HAP-1 (cell line): ENCODE data around the gene COL13A1.
A peak's percentile ranks its signal among the peaks of the same experiment; 100 is the strongest.

Source experiments
- DNase-seq, 2 experiments: peaks; one replicate each; pipeline ENCODE4 v3.0.0-alpha.2; 2016 to 2020; ENCODE audit warnings: low spot score in 2 of 2
- H3K27me3 ChIP-seq: fragments of 250-450 bp; sonication (Bioruptor Pico); 2 replicates; pipeline ENCODE4 v1.5.1; 2020; ENCODE audit warnings: low read depth, mild to moderate bottlenecking, moderate library complexity
- H3K36me3 ChIP-seq: fragments of 250-450 bp; sonication (Bioruptor Pico); replicated peaks from 2 replicates; pipeline ENCODE4 v1.5.1; 2020; ENCODE audit warnings: mild to moderate bottlenecking
- H3K4me1 ChIP-seq: fragments of 250-450 bp; sonication (Bioruptor Pico); 2 replicates; pipeline ENCODE4 v1.5.1; 2020; ENCODE audit warnings: mild to moderate bottlenecking
- H3K4me3 ChIP-seq: fragments of 250-450 bp; sonication (Bioruptor Pico); 2 replicates; pipeline ENCODE4 v1.5.1; 2020; ENCODE audit warnings: mild to moderate bottlenecking, moderate library complexity
- H3K9me3 ChIP-seq: fragments of 250-450 bp; sonication (Bioruptor Pico); 2 replicates; pipeline ENCODE4 v1.5.1; 2020; ENCODE audit warnings: mild to moderate bottlenecking, moderate library complexity
- in situ Hi-C: fragments of 300-500 bp; cut with MboI; formaldehyde crosslinking; loops from 3 replicates; pipeline ENCODE4 v1.14.3; 2020; ENCODE audit warnings: low sequenced_read_pairs, inconsistent platforms, mixed read lengths

COL13A1 gene

GRCh38 chr10:69800665-69801064, 1.0 kb upstream of the COL13A1 start:
- H3K4me3 ChIP-seq: no peak overlapping the region

GRCh38 chr10:69801094-69801433, 642 bp upstream of the COL13A1 start:
- peak; percentile 33 to 83 for DNase-seq
- Histone ChIP-seq H3K4me3 (peak overlapping the region; percentile 32), H3K9me3 (no peaks in the 10 kb centered on the region), H3K4me1 (peaks cover 2% of the 10 kb centered on the region), H3K36me3 (no peaks in the 10 kb centered on the region), H3K27me3 (peaks cover 31% of the 10 kb centered on the region)
- in situ Hi-C loops: no loop called here

More at GRCh38 chr10:69800665-69801064, 1.0 kb upstream of the COL13A1 start:
- H3K27me3 ChIP-seq: peaks cover 31% of the 10 kb centered on the region
- H3K4me1 ChIP-seq: peaks cover 2% of the 10 kb centered on the region
- no peaks in the 10 kb centered on the region for H3K9me3 ChIP-seq
- no peaks in the 10 kb centered on the region for H3K36me3 ChIP-seq
- in situ Hi-C loops: no loop called here
- no peak for DNase-seq

- DNase-seq: peak; percentile 28 to 66
- Histone ChIP-seq H3K4me1 (peaks cover 2% of the 10 kb centered on the region), H3K9me3 (no peaks in the 10 kb centered on the region), H3K4me3 (peak overlapping the region; percentile 32), H3K27me3 (peaks cover 29% of the 10 kb centered on the region), H3K36me3 (no peaks in the 10 kb centered on the region)
- in situ Hi-C loops: no loop called here
Measured at GRCh38 chr10:69802424-69803161, 887 bp downstream of the COL13A1 start.

- Histone ChIP-seq H3K36me3 (no peaks in the 10 kb centered on the region), H3K4me3 (no peak overlapping the region), H3K4me1 (peaks cover 2% of the 10 kb centered on the region), H3K27me3 (peaks cover 26% of the 10 kb centered on the region), H3K9me3 (no peaks in the 10 kb centered on the region)
- in situ Hi-C loops: no loop called here
- DNase-seq: no peak
Measured at GRCh38 chr10:69803809-69804208, 2.1 kb downstream of the COL13A1 start.

GRCh38 chr10:69804775-69805174, 3.1 kb downstream of the COL13A1 start:
- in situ Hi-C loops: no loop called here
- peaks cover 2% of the 10 kb centered on the region for H3K4me1 ChIP-seq
- no peaks in the 10 kb centered on the region for H3K9me3 ChIP-seq
- no peaks in the 10 kb centered on the region for H3K36me3 ChIP-seq
- H3K4me3 ChIP-seq: no peak overlapping the region
- H3K27me3 ChIP-seq: peaks cover 22% of the 10 kb centered on the region
- no peak for DNase-seq

- Histone ChIP-seq H3K36me3 (no peaks in the 10 kb centered on the region), H3K27me3 (peaks cover 11% of the 10 kb centered on the region), H3K9me3 (no peaks in the 10 kb centered on the region), H3K4me1 (peaks cover under 1% of the 10 kb centered on the region), H3K4me3 (no peak overlapping the region)
- in situ Hi-C loops: no loop called here
- no peak for DNase-seq
Measured at GRCh38 chr10:69807122-69807521, 5.4 kb downstream of the COL13A1 start.

GRCh38 chr10:69807696-69808095, 6.0 kb downstream of the COL13A1 start:
- Histone ChIP-seq H3K4me3 (no peak overlapping the region), H3K9me3 (no peaks in the 10 kb centered on the region), H3K36me3 (no peaks in the 10 kb centered on the region), H3K4me1 (no peaks in the 10 kb centered on the region), H3K27me3 (peaks cover 6% of the 10 kb centered on the region)
- DNase-seq: no peak
- in situ Hi-C loops: no loop called here

GRCh38 chr10:69809318-69809717, 7.6 kb downstream of the COL13A1 start:
- Histone ChIP-seq H3K27me3 (no peaks in the 10 kb centered on the region), H3K4me3 (no peak overlapping the region), H3K4me1 (no peaks in the 10 kb centered on the region), H3K9me3 (no peaks in the 10 kb centered on the region), H3K36me3 (no peaks in the 10 kb centered on the region)
- no peak for DNase-seq
- in situ Hi-C loops: no loop called here

GRCh38 chr10:69810097-69810496, 8.4 kb downstream of the COL13A1 start:
- no peaks in the 10 kb centered on the region for H3K27me3 ChIP-seq
- no peak overlapping the region for H3K4me3 ChIP-seq
- DNase-seq: no peak
- in situ Hi-C loops: no loop called here
- H3K36me3 ChIP-seq: no peaks in the 10 kb centered on the region
- H3K9me3 ChIP-seq: no peaks in the 10 kb centered on the region
- no peaks in the 10 kb centered on the region for H3K4me1 ChIP-seq

- no peaks in the 10 kb centered on the region for H3K36me3 ChIP-seq
- no peak for DNase-seq
- no peaks in the 10 kb centered on the region for H3K4me1 ChIP-seq
- no peaks in the 10 kb centered on the region for H3K9me3 ChIP-seq
- H3K27me3 ChIP-seq: no peaks in the 10 kb centered on the region
- in situ Hi-C loops: no loop called here
- no peak overlapping the region for H3K4me3 ChIP-seq
Measured at GRCh38 chr10:69810675-69811397, 9.1 kb downstream of the COL13A1 start.

- in situ Hi-C loops: no loop called here
- H3K27me3 ChIP-seq: no peaks in the 10 kb centered on the region
- no peaks in the 10 kb centered on the region for H3K36me3 ChIP-seq
- no peaks in the 10 kb centered on the region for H3K4me1 ChIP-seq
- no peak overlapping the region for H3K4me3 ChIP-seq
- H3K9me3 ChIP-seq: no peaks in the 10 kb centered on the region
- DNase-seq: no peak
Measured at GRCh38 chr10:69813632-69814031, 11.9 kb downstream of the COL13A1 start.

GRCh38 chr10:69814251-69814650, 12.5 kb downstream of the COL13A1 start:
- DNase-seq: no peak
- no peaks in the 10 kb centered on the region for H3K36me3 ChIP-seq
- no peak overlapping the region for H3K4me3 ChIP-seq
- no peaks in the 10 kb centered on the region for H3K9me3 ChIP-seq
- H3K4me1 ChIP-seq: no peaks in the 10 kb centered on the region
- H3K27me3 ChIP-seq: no peaks in the 10 kb centered on the region
- in situ Hi-C loops: no loop called here

GRCh38 chr10:69815104-69815503, 13.4 kb downstream of the COL13A1 start:
- DNase-seq: no peak
- Histone ChIP-seq H3K27me3 (no peaks in the 10 kb centered on the region), H3K9me3 (no peaks in the 10 kb centered on the region), H3K36me3 (no peaks in the 10 kb centered on the region), H3K4me3 (no peak overlapping the region), H3K4me1 (no peaks in the 10 kb centered on the region)
- in situ Hi-C loops: no loop called here

GRCh38 chr10:69816521-69816920, 14.8 kb downstream of the COL13A1 start:
- no peaks in the 10 kb centered on the region for H3K4me1 ChIP-seq
- DNase-seq: no peak
- H3K36me3 ChIP-seq: no peaks in the 10 kb centered on the region
- no peaks in the 10 kb centered on the region for H3K27me3 ChIP-seq
- no peaks in the 10 kb centered on the region for H3K9me3 ChIP-seq
- H3K4me3 ChIP-seq: no peak overlapping the region
- in situ Hi-C loops: no loop called here
